Trophoblast cell (in vitro differentiated cells and primary cell): ENCODE data around the gene POC1A.
A peak's percentile ranks its signal among the peaks of the same experiment; 100 is the strongest.

ENCODE experiments used
- DNase-seq, 2 donors: peaks; one replicate each; pipeline ENCODE4 v3.0.0-alpha.2; 2016
- H2AFZ ChIP-seq: 2 replicates; pipeline ENCODE4 v1.6.1; 2013; ENCODE audit warnings: low read length, moderate library complexity, mild to moderate bottlenecking; ENCODE audit not compliant: insufficient read depth, poor library complexity
- H2AK5ac ChIP-seq: 2 replicates; pipeline ENCODE4 v1.6.1; 2013; ENCODE audit warnings: mild to moderate bottlenecking, low read length
- H2BK120ac ChIP-seq: 2 replicates; pipeline ENCODE4 v1.6.1; 2013; ENCODE audit warnings: low read length, mild to moderate bottlenecking, moderate library complexity; ENCODE audit not compliant: insufficient read depth, poor library complexity
- H2BK12ac ChIP-seq: 2 replicates; pipeline ENCODE4 v1.6.1; 2013; ENCODE audit warnings: mild to moderate bottlenecking, low read length, moderate library complexity
- H2BK5ac ChIP-seq: 2 replicates; pipeline ENCODE4 v1.6.1; 2013; ENCODE audit warnings: low read length, low read depth, moderate library complexity, mild to moderate bottlenecking; ENCODE audit not compliant: poor library complexity
- H3K14ac ChIP-seq: 2 replicates; pipeline ENCODE4 v1.6.1; 2013; ENCODE audit warnings: mild to moderate bottlenecking, low read length
- H3K18ac ChIP-seq: 2 replicates; pipeline ENCODE4 v1.6.1; 2013; ENCODE audit warnings: mild to moderate bottlenecking, low read length
- H3K23ac ChIP-seq: 2 replicates; pipeline ENCODE4 v1.6.1; 2013; ENCODE audit warnings: low read length
- H3K27ac ChIP-seq: 2 replicates; pipeline ENCODE4 v1.5.1; 2013; ENCODE audit warnings: low read depth, mild to moderate bottlenecking, inconsistent platforms, low read length, moderate library complexity
- H3K27me3 ChIP-seq: 2 replicates; pipeline ENCODE4 v1.6.1; 2013; ENCODE audit warnings: inconsistent platforms, mild to moderate bottlenecking, low read length, moderate library complexity; ENCODE audit not compliant: insufficient read depth
- H3K36me3 ChIP-seq, 2 experiments: 1 replicate in 1 of 2; 2 replicates in 1 of 2; pipeline ENCODE4 v1.6.1; 2013; ENCODE audit warnings: low read length in 2 of 2, mild to moderate bottlenecking in 2 of 2, moderate library complexity in 1 of 2; ENCODE audit not compliant: insufficient read depth in 2 of 2, control insufficient read depth in 1 of 2
- H3K4ac ChIP-seq: 2 replicates; pipeline ENCODE4 v1.6.1; 2013; ENCODE audit warnings: low read depth, mild to moderate bottlenecking, low read length, moderate library complexity
- H3K4me1 ChIP-seq, 2 experiments: 1 replicate in 1 of 2; 2 replicates in 1 of 2; pipeline ENCODE4 v1.6.1; 2013; ENCODE audit warnings: low read length in 2 of 2, mild to moderate bottlenecking in 2 of 2, moderate library complexity in 1 of 2; ENCODE audit not compliant: insufficient read depth in 2 of 2, control insufficient read depth in 1 of 2
- H3K4me2 ChIP-seq: 2 replicates; pipeline ENCODE4 v1.6.1; 2013; ENCODE audit warnings: inconsistent platforms, mild to moderate bottlenecking, low read length, moderate library complexity
- H3K4me3 ChIP-seq: 2 replicates; pipeline ENCODE4 v1.5.1; 2013; ENCODE audit warnings: mild to moderate bottlenecking, low read depth, low read length, inconsistent platforms
- H3K79me1 ChIP-seq: one replicate; pipeline ENCODE4 v1.6.1; 2013; ENCODE audit warnings: low read length
- H3K79me2 ChIP-seq: 2 replicates; pipeline ENCODE4 v1.6.1; 2013; ENCODE audit warnings: low read length, mild to moderate bottlenecking; ENCODE audit not compliant: control insufficient read depth, insufficient read depth, poor library complexity
- H3K9ac ChIP-seq: 2 replicates; pipeline ENCODE4 v1.6.1; 2013; ENCODE audit warnings: mild to moderate bottlenecking, low read length
- H3K9me3 ChIP-seq: 2 replicates; pipeline ENCODE4 v1.6.1; 2013; ENCODE audit warnings: low read depth, mild to moderate bottlenecking, control low read depth, inconsistent platforms, low read length; ENCODE audit not compliant: insufficient read depth
- H4K12ac ChIP-seq: 2 replicates; pipeline ENCODE4 v1.6.1; 2013; ENCODE audit warnings: low read depth, mild to moderate bottlenecking, low read length, moderate library complexity
- H4K8ac ChIP-seq: 2 replicates; pipeline ENCODE4 v1.6.1; 2013; ENCODE audit warnings: low read depth, mild to moderate bottlenecking, low read length, moderate library complexity
- H4K91ac ChIP-seq: one replicate; pipeline ENCODE4 v1.6.1; 2013; ENCODE audit warnings: low read depth, mild to moderate bottlenecking, low read length, moderate library complexity
- WGBS: extraction: QIAGEN DNeasy Blood & Tissue Kit; methylation state at CpG from one replicate; pipeline ENCODE4 v1.1.7; 2013; ENCODE audit warnings: missing lambda C conversion rate; ENCODE audit not compliant: insufficient read length, insufficient coverage; ENCODE audit errors: extremely low coverage; 5-methylcytosine and 5-hydroxymethylcytosine counted together

POC1A gene

GRCh38 chr3:52057812-52058495 is 96.3 kb downstream of the POC1A start:
- peak overlapping the region; percentile 68 for H3K4me2 ChIP-seq
- peaks cover 12% of the 10 kb centered on the region for H3K79me1 ChIP-seq
- H3K9me3 ChIP-seq: no peaks in the 10 kb centered on the region
- H3K27me3 ChIP-seq: no peaks in the 10 kb centered on the region
- no peak overlapping the region for H3K23ac ChIP-seq
- no CpG with 5 or more reads among the region's 14 CpGs for WGBS
- peak overlapping the region; percentile 39 for H4K12ac ChIP-seq
- H3K14ac ChIP-seq: peak overlapping the region; percentile 83
- peak overlapping the region; percentile 88 for H2AFZ ChIP-seq
- peak overlapping the region; percentile 23 for H3K18ac ChIP-seq
- H3K36me3 ChIP-seq: peaks cover 7 to 9% of the 10 kb centered on the region in 2 experiments
- no peak overlapping the region for H3K27ac ChIP-seq
- H2AK5ac ChIP-seq: peak overlapping the region; percentile 53
- peaks cover 26 to 35% of the 10 kb centered on the region in 2 experiments for H3K4me1 ChIP-seq
- H2BK12ac ChIP-seq: peak overlapping the region; percentile 33
- no peak for DNase-seq
- peak overlapping the region; percentile 83 for H4K91ac ChIP-seq
- peaks cover 5% of the 10 kb centered on the region for H3K79me2 ChIP-seq
- H4K8ac ChIP-seq: peak overlapping the region; percentile 93
- H2BK120ac ChIP-seq: peak overlapping the region; percentile 55
- no peak overlapping the region for H3K4me3 ChIP-seq
- no peak overlapping the region for H3K4ac ChIP-seq
- H3K9ac ChIP-seq: no peak overlapping the region
- peak overlapping the region; percentile 43 for H2BK5ac ChIP-seq

- H4K8ac ChIP-seq: peak overlapping the region; percentile 93
- H4K91ac ChIP-seq: peak overlapping the region; percentile 83
- no peak overlapping the region for H3K9ac ChIP-seq
- peak overlapping the region; percentile 55 for H2BK120ac ChIP-seq
- peak overlapping the region; percentile 7 for H3K27ac ChIP-seq
- H3K4me2 ChIP-seq: peak overlapping the region; percentile 72
- WGBS: no CpG with 5 or more reads among the region's 55 CpGs
- peak overlapping the region; percentile 53 for H2AK5ac ChIP-seq
- H3K18ac ChIP-seq: peak overlapping the region; percentile 23
- peak overlapping the region; percentile 88 for H2AFZ ChIP-seq
- H3K4me3 ChIP-seq: peak overlapping the region; percentile 58
- H3K36me3 ChIP-seq: peaks cover 9 to 11% of the 10 kb centered on the region in 2 experiments
- peaks cover 14% of the 10 kb centered on the region for H3K79me1 ChIP-seq
- H3K27me3 ChIP-seq: no peaks in the 10 kb centered on the region
- no peak overlapping the region for H3K4ac ChIP-seq
- H2BK5ac ChIP-seq: peak overlapping the region; percentile 43
- no peaks in the 10 kb centered on the region for H3K9me3 ChIP-seq
- H3K79me2 ChIP-seq: peaks cover 5% of the 10 kb centered on the region
- peak overlapping the region; percentile 26 for H2BK12ac ChIP-seq
- no peak overlapping the region for H3K23ac ChIP-seq
- peak overlapping the region; percentile 83 for H3K14ac ChIP-seq
- H3K4me1 ChIP-seq: peaks cover 25 to 35% of the 10 kb centered on the region in 2 experiments
- DNase-seq: peak; percentile 99 to 100
- peak overlapping the region; percentile 39 for H4K12ac ChIP-seq
Observed at GRCh38 chr3:52056968-52057811, 97.0 kb downstream of the POC1A start.

GRCh38 chr3:52056521-52056967 is 97.7 kb downstream of the POC1A start, which contains the start of gene DUSP7:
DUSP7 (minus strand) TSS chr3:52056571; CDS start chr3:52056366, 205 bp downstream.
- Histone ChIP-seq H3K27me3 (no peaks in the 10 kb centered on the region), H3K18ac (peak within 1 kb of the TSS; percentile 18), H3K14ac (peak within 1 kb of the TSS; percentile 45), H4K12ac (peak within 1 kb of the TSS; percentile 29), H3K23ac (no peak within 1 kb of the TSS), H3K27ac (peak within 1 kb of the TSS; percentile 7), H2BK12ac (no peak within 1 kb of the TSS), H2AK5ac (no peak within 1 kb of the TSS), H3K4me2 (peak within 1 kb of the TSS; percentile 84), H4K8ac (peak within 1 kb of the TSS; percentile 57), H3K79me2 (peaks cover 5% of the 10 kb centered on the region), H4K91ac (peak within 1 kb of the TSS; percentile 36), H3K36me3 (peaks cover 13% of the 10 kb centered on the region in 2 experiments), H3K4me1 (peaks cover 25 to 32% of the 10 kb centered on the region in 2 experiments), H3K4ac (no peak within 1 kb of the TSS), H2BK120ac (peak within 1 kb of the TSS; percentile 54), H3K4me3 (peak within 1 kb of the TSS; percentile 72), H2BK5ac (peak within 1 kb of the TSS; percentile 7), H3K79me1 (peaks cover 14% of the 10 kb centered on the region), H3K9ac (peak within 1 kb of the TSS; percentile 28), H3K9me3 (no peaks in the 10 kb centered on the region), H2AFZ (peak within 1 kb of the TSS; percentile 57)
- peak; percentile 44 to 62 for DNase-seq
- WGBS: no CpG with 5 or more reads among the region's 51 CpGs

GRCh38 chr3:52055537-52056351 is 98.5 kb downstream of the POC1A start:
- Histone ChIP-seq H3K23ac (no peak overlapping the region), H3K18ac (peak overlapping the region; percentile 41), H4K8ac (peak overlapping the region; percentile 57), H2BK120ac (no peak overlapping the region), H3K4me3 (peak overlapping the region; percentile 72), H3K9ac (no peak overlapping the region), H3K4me1 (peaks cover 25 to 32% of the 10 kb centered on the region in 2 experiments), H2BK12ac (no peak overlapping the region), H3K79me2 (peaks cover 5% of the 10 kb centered on the region), H3K14ac (peak overlapping the region; percentile 0), H3K27me3 (no peaks in the 10 kb centered on the region), H3K4me2 (peak overlapping the region; percentile 84), H3K36me3 (peaks cover 20% of the 10 kb centered on the region in 2 experiments), H3K4ac (no peak overlapping the region), H3K27ac (no peak overlapping the region), H4K91ac (peak overlapping the region; percentile 14), H2AFZ (peak overlapping the region; percentile 2), H3K79me1 (peaks cover 14% of the 10 kb centered on the region), H3K9me3 (no peaks in the 10 kb centered on the region), H2AK5ac (no peak overlapping the region), H4K12ac (peak overlapping the region; percentile 29), H2BK5ac (no peak overlapping the region)
- peak; percentile 53 to 59 for DNase-seq
- WGBS: no CpG with 5 or more reads among the region's 94 CpGs
